SU-DHL-6 (cell line): Measurements from ENCODE around the gene SLC43A3.

Experiments used
- H2AFZ ChIP-seq: fragments of 200-600 bp; sonication (generic); 2 replicates; pipeline ENCODE4 v1.6.1; 2014; ENCODE audit warnings: low read depth, mild to moderate bottlenecking, moderate library complexity, mixed read lengths, antibody characterized with exemption, low read length; ENCODE audit not compliant: severe bottlenecking
- H3F3A ChIP-seq: fragments of 200-600 bp; shearing (Covaris generic); 2 replicates; pipeline ENCODE4 v1.6.0; 2016; ENCODE audit warnings: antibody characterized with exemption, mild to moderate bottlenecking; ENCODE audit not compliant: insufficient read depth
- H3K27ac ChIP-seq: fragments of 200-600 bp; sonication (generic); 2 replicates; pipeline ENCODE4 v1.5.1; 2016; ENCODE audit warnings: low read depth, mild to moderate bottlenecking, low read length, moderate library complexity, mixed read lengths
- H3K27me3 ChIP-seq: fragments of 200-600 bp; sonication (generic), shearing (Covaris generic); 2 replicates; pipeline ENCODE4 v1.6.0; 2014; ENCODE audit warnings: mild to moderate bottlenecking, low read length
- H3K36me3 ChIP-seq: fragments of 200-600 bp; sonication (generic); 2 replicates; pipeline ENCODE4 v1.6.1; 2014; ENCODE audit warnings: mild to moderate bottlenecking, low read length, mixed read lengths
- H3K4me2 ChIP-seq: fragments of 300-600, 200-600 bp; shearing (Covaris generic), sonication (generic); 2 replicates; pipeline ENCODE4 v1.6.0; 2014; ENCODE audit warnings: low read length, low read depth, mild to moderate bottlenecking; ENCODE audit not compliant: poor library complexity, severe bottlenecking
- H3K4me3 ChIP-seq: fragments of 200-600 bp; sonication (generic); 2 replicates; pipeline ENCODE4 v1.5.1; 2014; ENCODE audit warnings: antibody characterized with exemption, low read length, mild to moderate bottlenecking, mixed read lengths; ENCODE audit not compliant: insufficient read depth, poor library complexity, severe bottlenecking
- H3K79me2 ChIP-seq: fragments of 200-600 bp; sonication (generic); 2 replicates; pipeline ENCODE4 v1.6.1; 2014; ENCODE audit warnings: mild to moderate bottlenecking, low read length, moderate library complexity; ENCODE audit not compliant: insufficient read depth
- H3K9ac ChIP-seq: fragments of 200-600 bp; sonication (generic); 2 replicates; pipeline ENCODE4 v1.7.0; 2014; ENCODE audit warnings: mild to moderate bottlenecking, low read length
- H3K9me2 ChIP-seq: fragments of 200-600 bp; sonication (generic); replicated peaks from 2 replicates; pipeline ENCODE4 v1.6.1; 2014; ENCODE audit warnings: low read length; ENCODE audit not compliant: insufficient read depth
- H3K9me3 ChIP-seq: fragments of 200-600 bp; sonication (generic); 2 replicates; pipeline ENCODE4 v1.6.1; 2014; ENCODE audit warnings: low read length, mixed read lengths; ENCODE audit not compliant: insufficient read depth
- H4K20me1 ChIP-seq: fragments of 200-600 bp; sonication (generic); 2 replicates; pipeline ENCODE4 v1.6.1; 2014; ENCODE audit warnings: low read depth, mild to moderate bottlenecking, antibody characterized with exemption, low read length, moderate library complexity, mixed read lengths
- CTCF ChIP-seq: fragments of 200-600 bp; sonication (generic); IDR thresholded peaks from one replicate; pipeline ENCODE4 v1.5.1; 2017; ENCODE audit warnings: antibody characterized with exemption, mild to moderate bottlenecking, low read length, moderate library complexity; ENCODE audit not compliant: insufficient read depth, poor library complexity, severe bottlenecking
- EZH2phosphoT487 ChIP-seq: fragments of 200-600 bp; sonication (generic), shearing (Covaris generic); conservative IDR thresholded peaks from 2 replicates; pipeline ENCODE4 v1.6.1; 2018; ENCODE audit warnings: mild to moderate bottlenecking, antibody characterized with exemption, low read length, moderate library complexity, mixed read lengths

Gene SLC43A3

GRCh38 chr11:57402188-57403002, 24.5 kb downstream of the SLC43A3 start:
- H3K9me3 ChIP-seq, result no peaks in the 10 kb centered on the region
- H3K4me3 ChIP-seq, result no peak overlapping the region
- TF ChIP-seq CTCF (no peak), EZH2phosphoT487 (no peak)
- no peak overlapping the region for H3K4me2 ChIP-seq
- no peaks in the 10 kb centered on the region; the same call in 1 of the 2 replicates for H3K36me3 ChIP-seq
- H3K27me3 ChIP-seq, result no peaks in the 10 kb centered on the region
- no peaks in the 10 kb centered on the region for H3F3A ChIP-seq
- no peaks in the 10 kb centered on the region for H3K79me2 ChIP-seq
- H2AFZ ChIP-seq, result no peak overlapping the region
- no peak overlapping the region for H3K27ac ChIP-seq
- H4K20me1 ChIP-seq, result no peaks in the 10 kb centered on the region
- no peak overlapping the region for H3K9ac ChIP-seq
- no peaks in the 10 kb centered on the region for H3K9me2 ChIP-seq

GRCh38 chr11:57399972-57400578, 26.8 kb downstream of the SLC43A3 start:
- Histone ChIP-seq H3K27ac (no peak overlapping the region), H3K4me2 (no peak overlapping the region), H3K9me2 (no peaks in the 10 kb centered on the region), H3K36me3 (no peaks in the 10 kb centered on the region), H2AFZ (no peak overlapping the region), H3K9ac (no peak overlapping the region), H3K4me3 (no peak overlapping the region), H3K27me3 (no peaks in the 10 kb centered on the region), H3F3A (no peaks in the 10 kb centered on the region), H3K9me3 (no peaks in the 10 kb centered on the region), H3K79me2 (no peaks in the 10 kb centered on the region), H4K20me1 (no peaks in the 10 kb centered on the region)
- TF ChIP-seq CTCF, result no peak
- TF ChIP-seq EZH2phosphoT487, result no peak

DNA sequence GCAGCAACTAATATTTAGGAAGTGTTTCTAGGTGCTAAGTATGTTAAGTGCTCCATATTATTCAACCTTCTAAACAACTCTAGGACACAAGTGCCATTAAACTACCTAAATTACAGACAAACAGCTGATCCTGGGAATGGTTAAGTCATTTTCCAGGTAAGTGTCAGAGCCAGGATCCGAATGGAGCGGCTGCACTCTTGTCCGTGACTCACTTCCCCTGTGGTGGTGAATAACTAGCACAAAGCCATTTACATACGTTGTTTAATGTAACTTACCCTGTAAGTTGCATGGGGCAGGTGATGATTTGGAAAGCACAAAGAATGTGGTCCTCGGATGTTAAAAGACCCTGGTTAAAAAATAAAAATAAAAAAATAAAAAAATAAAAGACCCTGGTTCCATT, 27.7 kb downstream of the SLC43A3 start:
- no peaks in the 10 kb centered on the region for H3K79me2 ChIP-seq
- no peaks in the 10 kb centered on the region for H3K9me2 ChIP-seq
- no peak overlapping the region for H3K4me3 ChIP-seq
- TF ChIP-seq EZH2phosphoT487 (no peak), CTCF (no peak)
- no peak overlapping the region for H2AFZ ChIP-seq
- no peak overlapping the region for H3K4me2 ChIP-seq
- no peaks in the 10 kb centered on the region for H4K20me1 ChIP-seq
- H3K27me3 ChIP-seq, result no peaks in the 10 kb centered on the region
- no peak overlapping the region for H3K27ac ChIP-seq
- no peaks in the 10 kb centered on the region for H3K36me3 ChIP-seq
- H3K9ac ChIP-seq, result no peak overlapping the region
- no peaks in the 10 kb centered on the region for H3K9me3 ChIP-seq
- H3F3A ChIP-seq, result no peaks in the 10 kb centered on the region
